Activated CD4-positive, alpha-beta T cell treated with anti-CD3 and anti-CD28 coated beads, Interleukin-2, amount 50 U/mL, for 48 hours (primary cell): ENCODE data around the gene KRTAP10-1.

Experiments used
- DNase-seq, 2 experiments: peaks; one replicate each; pipeline ENCODE4 v3.0.0-alpha.2; 2020

The KRTAP10-1 gene

GRCh38 chr21:44500111-44500510 is 39.9 kb downstream of the KRTAP10-1 start:
- no peak for DNase-seq

DNA sequence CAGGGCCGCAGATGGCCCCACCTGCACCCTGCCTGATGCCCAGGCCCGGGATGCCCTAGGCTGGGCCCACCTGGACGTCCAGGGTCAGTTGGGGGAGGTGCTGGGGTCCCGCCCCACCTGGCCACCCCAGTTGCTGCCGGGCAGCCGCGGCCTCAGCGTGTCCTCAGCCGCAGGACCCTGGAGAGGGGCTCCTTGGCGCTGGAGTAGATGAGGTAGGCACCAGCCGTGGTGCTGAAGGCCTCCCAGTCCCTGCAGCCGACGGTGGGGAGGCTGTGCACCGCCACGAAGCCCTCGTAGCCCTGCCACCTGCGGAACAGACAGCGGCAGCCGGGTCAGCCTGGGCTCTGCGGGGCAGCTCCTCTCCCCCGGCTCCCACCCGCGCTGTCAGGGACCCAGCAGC is 40.4 kb downstream of the KRTAP10-1 start:
- no peak for DNase-seq

GRCh38 chr21:44499211-44499560 is 40.8 kb downstream of the KRTAP10-1 start:
- no peak for DNase-seq

DNA sequence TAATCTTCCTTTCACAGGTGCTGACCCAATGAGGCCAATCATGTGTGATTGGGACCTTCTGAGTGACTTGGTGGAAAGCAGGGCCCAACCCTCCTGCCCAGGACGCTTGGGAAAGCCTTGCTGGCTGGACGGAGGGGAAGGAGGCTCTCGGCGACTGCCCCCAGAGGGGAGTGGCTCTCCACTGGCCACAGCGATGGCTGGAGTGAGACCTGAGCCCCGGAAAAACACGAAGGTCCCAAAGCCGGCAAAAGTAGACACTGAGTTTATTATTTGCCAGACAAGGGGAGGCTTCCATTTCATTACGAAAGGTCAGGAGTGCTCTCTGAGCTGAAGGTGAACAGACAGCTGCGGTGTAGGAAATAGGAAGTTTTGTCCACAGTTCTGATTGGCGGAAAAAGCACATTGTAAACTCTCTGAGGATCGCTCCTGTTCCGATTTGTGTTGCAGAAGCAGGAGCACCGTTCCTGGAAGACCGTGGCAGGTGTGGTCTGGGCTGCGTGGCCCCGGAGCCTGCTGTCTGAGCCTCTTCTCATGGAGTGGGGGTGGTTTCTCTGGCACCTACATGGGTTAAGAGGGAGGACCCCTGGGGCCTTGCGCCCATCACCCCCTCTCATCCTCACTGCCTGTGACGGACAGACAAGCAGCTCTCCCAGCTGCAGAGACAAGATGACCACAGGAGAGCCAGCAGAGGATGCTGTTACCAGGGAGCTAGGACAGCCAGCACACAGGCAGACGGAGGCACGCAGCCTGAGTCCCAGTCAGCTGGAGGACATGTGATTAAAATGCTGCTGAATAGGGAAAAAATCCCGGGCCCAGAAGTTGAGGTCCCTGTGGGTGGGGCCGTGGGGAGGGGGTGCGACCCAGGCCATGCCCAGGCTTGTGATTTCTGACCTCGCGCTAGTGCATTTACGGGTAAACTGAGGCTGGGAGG is 41.5 kb downstream of the KRTAP10-1 start:
- DNase-seq, result no peak

- DNase-seq, result no peak
Observed at GRCh38 chr21:44497703-44498126, 42.3 kb downstream of the KRTAP10-1 start.

GRCh38 chr21:44496564-44497550 is 43.1 kb downstream of the KRTAP10-1 start:
- no peak for DNase-seq

GRCh38 chr21:44495611-44496563 is 44.1 kb downstream of the KRTAP10-1 start:
- no peak for DNase-seq

DNA sequence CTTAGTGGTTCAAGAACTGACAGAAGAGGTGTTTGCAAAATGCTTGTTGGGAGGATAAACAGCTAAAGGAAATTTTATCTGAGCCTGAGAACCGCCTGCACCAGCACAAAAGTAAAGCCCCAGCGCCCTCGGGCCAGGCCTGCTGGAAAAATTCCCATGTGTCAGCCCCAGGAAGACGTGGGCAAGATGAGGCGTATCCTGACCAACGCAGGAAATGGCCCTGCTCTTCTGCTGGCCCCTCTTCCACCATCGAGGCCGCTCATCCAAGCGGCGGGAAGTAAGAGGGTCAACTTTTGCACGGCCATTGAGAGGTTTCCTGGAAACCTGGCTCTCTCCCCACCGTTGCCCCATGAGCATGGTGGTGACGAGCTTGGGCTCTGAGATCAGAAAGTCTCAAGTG is 45.0 kb downstream of the KRTAP10-1 start:
- no peak for DNase-seq

DNA sequence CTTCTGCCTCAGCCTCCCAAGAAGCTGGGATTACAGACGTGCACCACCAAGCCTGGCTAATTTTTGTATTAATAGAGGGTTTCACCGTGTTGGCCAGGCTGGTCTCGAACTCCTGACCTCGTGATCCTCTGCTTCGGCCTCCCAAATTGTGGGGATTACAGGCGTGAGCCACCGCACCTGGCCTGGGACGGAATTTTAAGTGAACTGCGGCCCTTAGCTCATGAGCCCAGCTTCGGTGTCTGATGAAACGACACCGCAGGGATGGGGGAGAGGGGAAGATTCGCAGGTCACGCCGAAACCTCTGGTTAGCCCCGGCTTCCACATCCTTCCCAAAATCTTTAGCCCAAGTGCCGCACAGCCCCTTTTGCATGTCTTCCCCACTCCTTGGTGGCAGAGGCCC is 45.6 kb downstream of the KRTAP10-1 start:
- DNase-seq, result no peak

DNA sequence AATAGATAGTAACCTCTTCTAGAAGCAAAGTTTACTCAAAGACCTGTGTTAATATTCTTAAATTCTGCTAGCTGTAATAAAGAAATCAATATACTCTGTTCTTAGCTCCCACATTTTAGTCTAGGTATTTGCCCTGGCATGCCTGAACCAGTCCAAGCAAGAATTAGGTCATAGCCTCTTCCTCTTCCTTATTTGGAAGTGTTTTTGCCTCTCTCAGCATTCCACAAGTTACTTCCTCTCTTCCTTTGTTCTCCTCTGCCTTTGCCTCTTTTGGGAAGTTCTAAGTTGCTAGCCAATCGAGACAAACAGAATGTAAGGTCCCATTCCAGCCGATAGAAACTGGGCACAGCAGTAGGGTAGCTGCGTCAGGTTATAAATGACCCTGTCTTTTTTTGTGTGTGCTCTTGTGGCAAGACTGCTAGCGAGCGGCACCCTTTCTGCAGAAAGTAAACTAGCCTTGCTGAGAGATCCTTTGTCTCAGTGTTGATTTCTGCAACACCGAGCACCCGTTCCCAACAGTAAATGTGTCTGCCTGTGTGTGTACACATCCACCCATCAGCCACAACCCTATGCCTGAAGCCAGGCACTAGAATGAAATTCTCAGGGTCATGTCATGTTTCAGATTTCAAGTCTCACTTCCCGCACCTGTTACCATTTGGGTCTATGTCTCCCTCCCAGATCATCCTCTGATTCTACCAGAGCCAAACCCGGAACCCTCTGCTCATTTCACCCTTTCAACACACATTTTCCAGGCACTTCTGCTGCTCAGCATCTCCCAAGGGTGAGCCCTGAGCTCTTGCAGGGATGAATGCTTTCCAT is 47.2 kb downstream of the KRTAP10-1 start:
- DNase-seq, result no peak

GRCh38 chr21:44490816-44491215 is 49.2 kb downstream of the KRTAP10-1 start:
- no peak for DNase-seq

- DNase-seq, result no peak
Observed at GRCh38 chr21:44490405-44490804, 49.6 kb downstream of the KRTAP10-1 start.

DNA sequence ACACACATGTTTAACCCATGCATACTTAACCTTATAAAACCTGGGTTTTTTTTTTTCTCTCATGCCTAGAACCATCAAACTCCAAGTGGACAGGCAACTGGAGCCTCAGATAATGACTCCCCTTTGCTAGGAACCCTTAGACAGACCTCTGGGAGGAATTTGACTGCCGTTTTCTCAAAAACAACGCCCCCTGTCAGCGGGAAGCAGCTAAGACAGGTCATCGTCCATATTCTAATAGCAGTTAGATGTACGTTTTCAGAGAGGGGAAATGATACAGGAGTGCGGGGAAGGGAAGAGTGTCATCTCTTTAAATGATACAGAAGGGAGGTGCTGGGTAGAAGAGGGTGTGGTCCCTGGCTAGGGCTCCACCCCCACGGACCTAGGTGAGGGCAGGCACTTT is 50.0 kb downstream of the KRTAP10-1 start:
- DNase-seq, result no peak
